Tibial nerve (tissue), 4 donors: Measurements from ENCODE around the gene ZNF263. TPM values are rescaled to one million over a fixed set of nuclear protein-coding genes. Genes with fewer than 3 reads are reported as not detected.

Source experiments
- DNase-seq, 2 donors: peaks; one replicate each; pipeline ENCODE4 v3.0.0-alpha.2; 2019; ENCODE audit warnings: low spot score in 2 of 2
- H3K27ac ChIP-seq, 4 donors: fragments of 200-600 bp; sonication (generic) in 3 of 4; one replicate each; pipeline ENCODE4 v1.5.1; 2017 to 2019; ENCODE audit warnings: mild to moderate bottlenecking in 1 of 4
- H3K27me3 ChIP-seq, 2 donors: fragments of 200-600 bp; sonication (generic) in 1 of 2; one replicate each; pipeline versions ENCODE4 v1.5.1 to v1.6.0; 2017 to 2019
- H3K36me3 ChIP-seq, 3 donors: fragments of 200-600 bp; sonication (generic); one replicate each; pipeline ENCODE4 v1.5.1; 2018 to 2019
- H3K4me1 ChIP-seq, 4 donors: fragments of 200-600 bp; sonication (generic) in 3 of 4; one replicate each; pipeline ENCODE4 v1.5.1; 2017 to 2019
- H3K4me3 ChIP-seq, 4 donors: fragments of 200-600 bp; sonication (generic) in 3 of 4; one replicate each; pipeline ENCODE4 v1.5.1; 2017 to 2019; ENCODE audit warnings: mild to moderate bottlenecking in 1 of 4, moderate library complexity in 1 of 4
- H3K9me3 ChIP-seq, 4 donors: fragments of 200-600 bp; sonication (generic) in 3 of 4; one replicate each; pipeline ENCODE4 v1.5.1; 2017 to 2019
- EP300 ChIP-seq, 2 donors: sonication (generic); formaldehyde crosslinking; IDR thresholded peaks; one replicate each; pipeline ENCODE4 v1.6.1; 2017; ENCODE audit warnings: antibody characterized with exemption in 2 of 2, mild to moderate bottlenecking in 1 of 2
- POLR2A ChIP-seq, 2 donors: fragments of 450-650 bp; IDR thresholded peaks; one replicate each; pipeline ENCODE4 v1.6.1; 2017; ENCODE audit warnings: antibody characterized with exemption in 2 of 2, mild to moderate bottlenecking in 2 of 2, moderate library complexity in 2 of 2
- WGBS, 2 donors: methylation state at CpG; one replicate each; pipeline ENCODE4 v1.1.5; 2018; 5-methylcytosine and 5-hydroxymethylcytosine counted together
- total RNA-seq, 4 donors: library from RNA; depleted of rRNA; stranded (reverse); fragments of >200 nt; gene quantifications; one replicate each; pipeline ENCODE4 v1.1.0, GENCODE V29; 2016
- TF ChIP-seq, protein P1 (sequence below), 5 experiments: fragments of 200-600 bp in 3 of 5; fragments of 450-650 bp in 2 of 5; sonication (generic) in 3 of 5; IDR thresholded peaks; one replicate each; pipeline ENCODE4 v1.5.1; 2016 to 2019; ENCODE audit warnings: antibody characterized with exemption in 5 of 5, mild to moderate bottlenecking in 3 of 5, moderate library complexity in 2 of 5

The ZNF263 gene
- total RNA-seq, 4 donors from 2014 or later, result 37.3 to 66.0 (median 55.5) TPM

DNA sequence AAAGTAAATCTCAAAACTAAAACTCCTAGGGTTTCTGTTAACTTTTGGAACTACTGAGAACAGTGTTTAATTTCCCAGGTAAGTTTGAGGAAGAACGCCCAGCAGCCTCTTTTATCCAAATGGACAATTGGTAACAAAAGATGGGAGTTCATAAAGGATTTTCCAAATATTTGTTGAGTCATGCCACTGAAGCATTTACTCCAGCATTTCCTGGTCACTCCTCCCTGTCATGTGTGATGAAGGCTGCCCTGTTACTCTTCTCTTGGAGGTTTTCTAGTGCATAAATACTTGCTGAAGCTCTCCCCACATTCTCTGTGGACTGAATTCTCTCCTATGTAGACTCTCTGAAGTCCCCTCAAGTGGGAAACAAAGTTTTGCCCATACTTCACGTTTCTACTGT, 38.5 kb downstream of the ZNF263 start:
- Histone ChIP-seq H3K27me3 (no peaks in the 10 kb centered on the region), H3K9me3 (peaks cover 7 to 99% (median 46%) of the 10 kb centered on the region in 4 donors), H3K4me1 (no peaks in the 10 kb centered on the region), H3K4me3 (no peak overlapping the region), H3K36me3 (peaks cover 4 to 55% (median 15%) of the 10 kb centered on the region in 3 donors), H3K27ac (no peak overlapping the region)
- WGBS, 2 donors, result 62 to 77% methylated on average over 2 of the region's 2 CpGs
- no peak for DNase-seq
- no peak for TF ChIP-seq EP300 (IDR thresholded peaks at IDR 0.05)
- TF ChIP-seq, protein P1, sequence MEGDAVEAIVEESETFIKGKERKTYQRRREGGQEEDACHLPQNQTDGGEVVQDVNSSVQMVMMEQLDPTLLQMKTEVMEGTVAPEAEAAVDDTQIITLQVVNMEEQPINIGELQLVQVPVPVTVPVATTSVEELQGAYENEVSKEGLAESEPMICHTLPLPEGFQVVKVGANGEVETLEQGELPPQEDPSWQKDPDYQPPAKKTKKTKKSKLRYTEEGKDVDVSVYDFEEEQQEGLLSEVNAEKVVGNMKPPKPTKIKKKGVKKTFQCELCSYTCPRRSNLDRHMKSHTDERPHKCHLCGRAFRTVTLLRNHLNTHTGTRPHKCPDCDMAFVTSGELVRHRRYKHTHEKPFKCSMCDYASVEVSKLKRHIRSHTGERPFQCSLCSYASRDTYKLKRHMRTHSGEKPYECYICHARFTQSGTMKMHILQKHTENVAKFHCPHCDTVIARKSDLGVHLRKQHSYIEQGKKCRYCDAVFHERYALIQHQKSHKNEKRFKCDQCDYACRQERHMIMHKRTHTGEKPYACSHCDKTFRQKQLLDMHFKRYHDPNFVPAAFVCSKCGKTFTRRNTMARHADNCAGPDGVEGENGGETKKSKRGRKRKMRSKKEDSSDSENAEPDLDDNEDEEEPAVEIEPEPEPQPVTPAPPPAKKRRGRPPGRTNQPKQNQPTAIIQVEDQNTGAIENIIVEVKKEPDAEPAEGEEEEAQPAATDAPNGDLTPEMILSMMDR (IDR thresholded peaks at IDR 0.05), result no peak
- no peak for TF ChIP-seq POLR2A (IDR thresholded peaks at IDR 0.05)

DNA sequence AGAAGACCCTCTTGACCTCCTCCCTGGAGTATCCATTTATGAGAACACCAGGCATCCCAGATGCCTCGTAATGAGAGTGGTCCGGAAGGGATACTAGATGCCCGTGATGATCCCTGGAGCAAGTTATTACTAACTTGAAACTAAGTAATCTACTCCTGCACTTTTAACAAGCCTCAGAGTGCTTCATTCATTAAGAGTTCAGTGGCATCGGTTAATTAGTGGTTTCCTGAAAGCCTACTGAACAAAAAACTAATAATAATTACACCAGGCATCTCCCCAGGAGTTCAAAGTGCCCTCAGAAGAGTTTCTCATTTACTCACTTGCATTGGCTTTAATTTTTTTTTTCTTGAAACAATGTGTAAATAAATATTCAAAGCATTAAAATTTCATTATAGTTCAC, 44.2 kb downstream of the ZNF263 start:
- TF ChIP-seq POLR2A (IDR thresholded peaks at IDR 0.05), result no peak
- TF ChIP-seq, protein P1 (IDR thresholded peaks at IDR 0.05), result no peak
- no peak for TF ChIP-seq EP300 (IDR thresholded peaks at IDR 0.05)
- 84 to 90% methylated on average over 4 of the region's 4 CpGs for WGBS, 2 donors
- H3K36me3 ChIP-seq, result peaks cover 0 to 26% (median 0%) of the 10 kb centered on the region in 3 donors
- H3K27ac ChIP-seq, result no peak overlapping the region
- DNase-seq, result no peak
- no peak overlapping the region for H3K4me3 ChIP-seq
- H3K4me1 ChIP-seq, result no peaks in the 10 kb centered on the region
- H3K27me3 ChIP-seq, result no peaks in the 10 kb centered on the region
- H3K9me3 ChIP-seq, result peaks cover 0 to 87% (median 18%) of the 10 kb centered on the region in 4 donors

DNA sequence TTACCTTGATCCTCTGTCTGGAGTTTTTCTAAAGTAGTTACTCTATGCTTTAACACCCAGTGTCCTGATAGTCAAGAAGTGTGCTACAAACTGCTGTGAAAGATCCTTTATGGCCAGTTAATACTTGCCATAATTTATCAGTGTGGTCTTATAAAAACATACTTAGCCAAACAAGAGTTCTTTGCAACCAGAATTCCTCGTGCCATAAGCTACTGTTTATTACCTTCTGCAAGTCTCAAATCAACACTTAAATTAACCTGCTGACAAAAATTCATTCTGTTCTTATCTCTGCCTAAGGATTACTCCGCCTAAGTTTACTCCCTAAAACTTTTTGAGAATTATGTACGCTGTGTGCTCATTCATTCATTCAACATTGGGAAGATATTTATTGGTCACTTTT, 44.8 kb downstream of the ZNF263 start:
- Histone ChIP-seq H3K27me3 (no peaks in the 10 kb centered on the region), H3K36me3 (peaks cover 0 to 21% (median 0%) of the 10 kb centered on the region in 3 donors), H3K9me3 (peaks cover 0 to 85% (median 17%) of the 10 kb centered on the region in 4 donors), H3K27ac (no peak overlapping the region), H3K4me3 (no peak overlapping the region), H3K4me1 (no peaks in the 10 kb centered on the region)
- no peak for DNase-seq
- 46 to 66% methylated on average over 3 of the region's 3 CpGs for WGBS, 2 donors
- no peak for TF ChIP-seq POLR2A (IDR thresholded peaks at IDR 0.05)
- no peak for TF ChIP-seq EP300 (IDR thresholded peaks at IDR 0.05)
- TF ChIP-seq, protein P1 (IDR thresholded peaks at IDR 0.05), result no peak

DNA sequence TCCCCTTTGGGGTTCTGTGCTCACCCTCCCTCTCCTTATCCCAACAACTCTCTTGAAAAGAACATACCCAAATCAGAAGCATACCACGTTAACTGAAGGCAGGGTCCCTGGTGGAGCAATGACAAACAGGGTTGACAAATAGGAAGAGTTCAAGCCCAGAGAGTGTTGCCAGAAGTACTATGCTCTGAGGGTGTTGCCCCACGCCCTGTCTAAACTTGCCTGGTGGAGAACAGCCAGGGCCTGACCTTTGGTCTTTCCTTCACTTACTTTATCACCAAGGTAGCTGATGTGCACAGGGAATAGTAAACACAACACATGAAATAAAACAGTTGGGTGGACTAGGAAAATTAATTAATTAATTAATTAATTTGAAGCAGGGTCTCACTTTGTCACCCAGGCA, 45.4 kb downstream of the ZNF263 start:
- Histone ChIP-seq H3K27me3 (no peaks in the 10 kb centered on the region), H3K4me1 (no peaks in the 10 kb centered on the region), H3K4me3 (no peak overlapping the region), H3K9me3 (peaks cover 0 to 85% (median 16%) of the 10 kb centered on the region in 4 donors), H3K36me3 (peaks cover 0 to 16% (median 0%) of the 10 kb centered on the region in 3 donors), H3K27ac (no peak overlapping the region)
- WGBS, 2 donors, result 47 to 63% methylated on average over 2 of the region's 2 CpGs
- no peak for DNase-seq
- TF ChIP-seq, protein P1 (IDR thresholded peaks at IDR 0.05), result no peak
- no peak for TF ChIP-seq EP300 (IDR thresholded peaks at IDR 0.05)
- no peak for TF ChIP-seq POLR2A (IDR thresholded peaks at IDR 0.05)

Other genes with a start within 250 kb of the ZNF263 start
- gene BICDL2, start 246.5 kb upstream of the ZNF263 start, total RNA-seq, result not detected
- under 1 TPM in 2 of 4 donors, not detected in 2; under 0.01 to 0.42 TPM for gene MMP25, start 236.9 kb upstream of the ZNF263 start, total RNA-seq
- 10 to 100 TPM in 3 of 4 donors, 1 to 10 TPM in 1; 4.2 to 32.9 (median 21.7) TPM for gene IL32, start 217.9 kb upstream of the ZNF263 start, total RNA-seq
- gene ZSCAN10, start 184.2 kb upstream of the ZNF263 start, total RNA-seq, result not detected
- gene ZNF205, start 170.9 kb upstream of the ZNF263 start, total RNA-seq, result 10 to 100 TPM; 19.4 to 29.2 (median 21.5) TPM
- gene ZNF213, start 148.5 kb upstream of the ZNF263 start, total RNA-seq, result 10 to 100 TPM in 1 of 4 donors, 1 to 10 TPM in 3; 7.7 to 17.1 (median 8.9) TPM
- not detected for gene OR1F1, start 95.3 kb upstream of the ZNF263 start, total RNA-seq
- gene ZNF200, start 48.3 kb upstream of the ZNF263 start, total RNA-seq, result 10 to 100 TPM in 1 of 4 donors, 1 to 10 TPM in 3; 5.2 to 10.2 (median 9.1) TPM
- gene MEFV, start 26.9 kb upstream of the ZNF263 start, total RNA-seq, result 1 to 10 TPM in 2 of 4 donors, under 1 TPM in 2; 0.39 to 8.1 (median 1.1) TPM
- 1 to 10 TPM; 6.1 to 8.3 (median 6.6) TPM for gene TIGD7, start 21.9 kb downstream of the ZNF263 start, total RNA-seq
- 10 to 100 TPM; 24.0 to 28.2 (median 25.7) TPM for gene ZNF75A, start 22.0 kb downstream of the ZNF263 start, total RNA-seq
- 1 to 10 TPM in 1 of 4 donors, under 1 TPM in 2, not detected in 1; 0.44 to 1.2 (median 0.59) TPM for gene OR2C1, start 72.4 kb downstream of the ZNF263 start, total RNA-seq
- 10 to 100 TPM in 3 of 4 donors, 1 to 10 TPM in 1; 8.7 to 22.3 (median 14.0) TPM for gene ZSCAN32, start 117.5 kb downstream of the ZNF263 start, total RNA-seq
- 10 to 100 TPM; 12.0 to 16.7 (median 13.1) TPM for gene ZNF174, start 117.7 kb downstream of the ZNF263 start, total RNA-seq
- gene ZNF597, start 160.0 kb downstream of the ZNF263 start, total RNA-seq, result 1 to 10 TPM; 2.2 to 3.1 (median 2.7) TPM
- 10 to 100 TPM; 27.6 to 37.8 (median 28.0) TPM for gene NAA60, start 160.2 kb downstream of the ZNF263 start, total RNA-seq
- not detected for gene C16orf90, start 212.0 kb downstream of the ZNF263 start, total RNA-seq
- 10 to 100 TPM; 22.3 to 36.9 (median 29.7) TPM for gene CLUAP1, start 217.5 kb downstream of the ZNF263 start, total RNA-seq